HG02610 (cell line): ENCODE results near the gene SNAI1.
"Not testable (repeated sequence)": the region's sequence is repeated elsewhere in the genome, so short reads cannot be mapped to it uniquely, and the experiment has no call there.

Experiments used
- ATAC-seq: cut with Tn5 transposase; IDR thresholded peaks from one replicate; pipeline ENCODE4 v1.9.1; 2021; ENCODE audit warnings: mild to moderate bottlenecking, moderate library complexity; ENCODE audit not compliant: unreplicated experiment

SNAI1 gene

GRCh38 chr20:50011597-50011996, 28.8 kb downstream of the SNAI1 start:
- not testable (repeated sequence) for ATAC-seq

GRCh38 chr20:50012282-50013263, 29.8 kb downstream of the SNAI1 start:
- ATAC-seq = no peak

GRCh38 chr20:50013976-50014375, 31.2 kb downstream of the SNAI1 start:
- ATAC-seq = no peak

- ATAC-seq = no peak
These were observed 32.1 kb downstream of the SNAI1 start for GRCh38 chr20:50014570-50015562.

GRCh38 chr20:50015636-50015992, 32.8 kb downstream of the SNAI1 start:
- no peak for ATAC-seq

GRCh38 chr20:50015993-50016770, 33.4 kb downstream of the SNAI1 start:
- no peak for ATAC-seq

- no peak for ATAC-seq
These were observed 34.4 kb downstream of the SNAI1 start for GRCh38 chr20:50017160-50017559.

GRCh38 chr20:50017576-50018248, 34.9 kb downstream of the SNAI1 start:
- ATAC-seq = no peak

- no peak for ATAC-seq
These were observed 36.9 kb downstream of the SNAI1 start for GRCh38 chr20:50019466-50020256.

GRCh38 chr20:50020288-50020687, 37.5 kb downstream of the SNAI1 start:
- no peak for ATAC-seq

GRCh38 chr20:50022676-50023075, 39.9 kb downstream of the SNAI1 start:
- no peak for ATAC-seq

GRCh38 chr20:50023116-50023805, 40.5 kb downstream of the SNAI1 start:
- ATAC-seq = no peak

- ATAC-seq = no peak
These were observed 44.2 kb downstream of the SNAI1 start for GRCh38 chr20:50026746-50027575.

- ATAC-seq = no peak
These were observed 44.9 kb downstream of the SNAI1 start for GRCh38 chr20:50027611-50028105.

- ATAC-seq = no peak
These were observed 46.4 kb downstream of the SNAI1 start for GRCh38 chr20:50029083-50029696.

GRCh38 chr20:50029697-50030461, 47.1 kb downstream of the SNAI1 start:
- no peak for ATAC-seq
